RPMI7951 (cell line): ENCODE results near the gene CCL2. TPM values are rescaled to one million over a fixed set of nuclear protein-coding genes. Genes with fewer than 3 reads are reported as not detected.

Experiments
- DNase-seq: peaks from one replicate; pipeline ENCODE4 v3.0.0-alpha.2; 2012; ENCODE audit warnings: low read depth
- total RNA-seq: library from RNA; depleted of rRNA; stranded (reverse); fragments of >200 nt; shearing (Covaris generic); gene quantifications from 2 replicates; pipeline ENCODE4 v1.2.3, GENCODE V29; 2014

The CCL2 gene
- total RNA-seq, 1 experiment from 2014 or later: 392 TPM

GRCh38 chr17:34241062-34241461 is 14.0 kb upstream of the CCL2 start:
- peak; percentile 86 for DNase-seq

- peak; percentile 51 for DNase-seq
These were observed 12.3 kb upstream of the CCL2 start for GRCh38 chr17:34242587-34243363.

GRCh38 chr17:34243364-34244320 is 11.4 kb upstream of the CCL2 start:
- no peak for DNase-seq

- DNase-seq: no peak
These were observed 9.7 kb upstream of the CCL2 start for GRCh38 chr17:34245351-34245905.

- DNase-seq: no peak
These were observed 8.6 kb upstream of the CCL2 start for GRCh38 chr17:34246446-34246845.

GRCh38 chr17:34246881-34247280 is 8.2 kb upstream of the CCL2 start:
- no peak for DNase-seq

GRCh38 chr17:34248511-34249024 is 6.5 kb upstream of the CCL2 start:
- no peak for DNase-seq

- DNase-seq: no peak
These were observed 6.0 kb upstream of the CCL2 start for GRCh38 chr17:34249061-34249460.

- DNase-seq: no peak
These were observed 5.6 kb upstream of the CCL2 start for GRCh38 chr17:34249478-34249877.

- DNase-seq: no peak
These were observed 3.9 kb upstream of the CCL2 start for GRCh38 chr17:34251186-34251585.

GRCh38 chr17:34252095-34252443 is 3.0 kb upstream of the CCL2 start:
- no peak for DNase-seq

GRCh38 chr17:34252444-34253138 is 2.5 kb upstream of the CCL2 start:
- peak; percentile 97 for DNase-seq

GRCh38 chr17:34253139-34253525 is 2.0 kb upstream of the CCL2 start:
- no peak for DNase-seq

- peak; percentile 83 for DNase-seq
These were observed 939 bp upstream of the CCL2 start for GRCh38 chr17:34254146-34254545.

- no peak for DNase-seq
These were observed 272 bp downstream of the CCL2 start for GRCh38 chr17:34255381-34255732.

- DNase-seq: no peak
These were observed 756 bp downstream of the CCL2 start for GRCh38 chr17:34255841-34256240.

- no peak for DNase-seq
These were observed 2.4 kb downstream of the CCL2 start for GRCh38 chr17:34257299-34257985.

- DNase-seq: peak; percentile 48
These were observed 2.9 kb downstream of the CCL2 start for GRCh38 chr17:34257986-34258326.

- peak; percentile 59 for DNase-seq
These were observed 4.1 kb downstream of the CCL2 start for GRCh38 chr17:34259146-34259545.

- no peak for DNase-seq
These were observed 5.8 kb downstream of the CCL2 start for GRCh38 chr17:34260861-34261260.

- DNase-seq: no peak
These were observed 6.7 kb downstream of the CCL2 start for GRCh38 chr17:34261568-34262337.
